ACC112 (cell line): ENCODE measurements around the gene FBF1.

Experiments used
- H2AFZ ChIP-seq: fragments of 200-600 bp; sonication (generic); one replicate; pipeline ENCODE4 v1.6.0; 2017; ENCODE audit warnings: antibody characterized with exemption, low read length; ENCODE audit not compliant: unreplicated experiment
- H3K27ac ChIP-seq: fragments of 200-600 bp; sonication (generic); 2 replicates; pipeline ENCODE4 v1.5.1; 2014; ENCODE audit warnings: low read depth, mild to moderate bottlenecking, antibody characterized with exemption, low read length, moderate library complexity
- H3K27me3 ChIP-seq: fragments of 200-600 bp; sonication (generic); 2 replicates; pipeline ENCODE4 v1.6.1; 2014; ENCODE audit warnings: mild to moderate bottlenecking, antibody characterized with exemption, low read length, moderate library complexity, mixed read lengths; ENCODE audit not compliant: insufficient read depth
- H3K36me3 ChIP-seq: fragments of 200-600 bp; sonication (generic); 2 replicates; pipeline ENCODE4 v1.6.1; 2016; ENCODE audit warnings: mild to moderate bottlenecking, antibody characterized with exemption, low read length, moderate library complexity, mixed read lengths; ENCODE audit not compliant: insufficient read depth
- H3K4me1 ChIP-seq: fragments of 200-600 bp; sonication (generic); one replicate; pipeline ENCODE4 v1.6.1; 2016; ENCODE audit warnings: low read length, mixed read lengths; ENCODE audit not compliant: insufficient read depth, unreplicated experiment, control insufficient read depth
- H3K4me3 ChIP-seq: fragments of 200-600 bp; sonication (generic); 2 replicates; pipeline ENCODE4 v1.5.1; 2014; ENCODE audit warnings: mild to moderate bottlenecking, low read depth, low read length
- H3K79me2 ChIP-seq: fragments of 200-600 bp; sonication (generic); one replicate; pipeline ENCODE4 v1.6.0; 2016; ENCODE audit warnings: low read length; ENCODE audit not compliant: control insufficient read depth, unreplicated experiment, insufficient read depth

Gene FBF1

DNA sequence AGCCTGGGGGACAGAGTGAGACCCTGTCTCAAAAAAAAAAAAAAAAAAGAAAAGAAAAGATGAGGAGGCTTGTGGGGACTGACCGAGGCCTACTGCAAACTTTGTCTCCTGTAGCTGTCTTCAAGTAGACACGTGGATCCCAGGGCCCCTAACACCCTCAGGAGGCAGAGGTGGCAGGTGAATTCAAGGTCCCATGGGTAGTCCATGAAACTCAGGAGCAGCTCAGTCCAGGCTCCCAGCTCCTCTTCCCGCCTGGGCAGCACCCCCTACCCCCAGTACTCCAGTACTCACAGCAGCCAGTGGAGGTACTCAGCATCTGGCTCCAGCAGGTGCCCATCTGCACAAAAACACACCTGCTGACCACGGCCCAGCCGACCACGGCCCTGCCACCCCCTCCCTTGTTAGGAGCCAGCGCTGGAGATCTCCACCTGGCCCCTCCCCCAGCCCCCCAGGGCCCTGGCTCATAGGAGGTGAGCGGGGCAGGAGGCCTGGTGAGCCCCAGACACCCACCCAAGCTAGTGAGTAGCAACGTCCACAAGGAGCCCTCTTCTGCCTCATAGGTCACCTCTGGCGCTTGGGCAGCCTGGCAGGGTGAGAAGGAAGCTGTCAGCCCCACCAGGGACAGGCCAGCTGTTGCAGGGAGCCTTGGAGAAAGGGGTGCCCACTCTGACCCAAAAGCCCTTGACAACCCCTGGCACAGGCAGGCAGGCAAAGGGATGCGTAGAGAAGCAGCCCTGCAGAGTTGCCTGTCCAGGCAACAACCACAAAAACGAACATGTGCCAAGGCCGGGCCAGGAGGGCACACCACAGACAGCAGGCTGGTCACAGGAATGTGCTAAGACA is 39.9 kb downstream of the FBF1 start:
- Histone ChIP-seq H3K4me1 (peaks cover 21% of the 10 kb centered on the region), H3K36me3 (peaks cover 8% of the 10 kb centered on the region; the same call in 1 of the 2 replicates)

DNA sequence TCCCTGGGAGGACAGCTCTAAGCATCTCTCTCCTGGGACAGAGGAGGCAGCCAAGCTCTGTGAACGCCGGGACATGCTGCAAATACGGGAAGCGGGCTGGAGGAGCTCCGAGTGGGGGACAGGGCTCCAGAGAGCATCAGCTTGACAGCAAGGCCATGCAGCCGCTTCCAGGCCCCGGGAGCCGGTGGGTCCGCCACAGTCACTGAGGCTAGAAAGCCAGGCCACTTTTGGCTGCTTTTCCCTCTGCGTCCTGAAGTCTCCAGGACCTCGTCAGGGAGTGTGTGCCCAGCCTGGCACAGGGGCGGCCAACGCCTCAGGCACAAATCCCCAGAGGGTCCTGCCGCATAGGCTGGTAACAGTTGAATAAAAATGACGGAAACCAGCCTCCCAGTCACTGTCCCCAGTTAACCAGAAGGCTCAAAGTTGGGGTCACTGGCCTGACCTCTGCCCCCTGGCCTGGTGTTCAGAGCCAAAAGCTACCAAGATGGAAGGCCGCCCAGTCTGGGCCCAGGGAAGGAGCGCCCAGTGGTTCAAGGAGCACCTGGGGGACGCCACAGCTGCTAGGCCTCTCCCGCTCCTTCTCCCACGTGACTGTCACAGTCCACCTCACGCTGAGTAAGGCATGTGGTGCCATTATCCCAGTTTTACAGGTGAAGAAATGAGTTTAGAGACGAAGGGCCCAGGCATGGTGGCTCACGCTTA is 40.9 kb downstream of the FBF1 start:
- Histone ChIP-seq H2AFZ (no peak overlapping the region), H3K4me1 (peaks cover 21% of the 10 kb centered on the region), H3K79me2 (peaks cover 17% of the 10 kb centered on the region), H3K4me3 (no peak overlapping the region), H3K36me3 (peaks cover 8% of the 10 kb centered on the region; the same call in 1 of the 2 replicates), H3K27ac (no peak overlapping the region), H3K27me3 (no peaks in the 10 kb centered on the region)

More for the DNA sequence above, 39.9 kb downstream of the FBF1 start:
- no peak overlapping the region for H3K27ac ChIP-seq
- H3K4me3 ChIP-seq = no peak overlapping the region
- H2AFZ ChIP-seq = no peak overlapping the region
- no peaks in the 10 kb centered on the region for H3K27me3 ChIP-seq
- peaks cover 7% of the 10 kb centered on the region for H3K79me2 ChIP-seq

DNA sequence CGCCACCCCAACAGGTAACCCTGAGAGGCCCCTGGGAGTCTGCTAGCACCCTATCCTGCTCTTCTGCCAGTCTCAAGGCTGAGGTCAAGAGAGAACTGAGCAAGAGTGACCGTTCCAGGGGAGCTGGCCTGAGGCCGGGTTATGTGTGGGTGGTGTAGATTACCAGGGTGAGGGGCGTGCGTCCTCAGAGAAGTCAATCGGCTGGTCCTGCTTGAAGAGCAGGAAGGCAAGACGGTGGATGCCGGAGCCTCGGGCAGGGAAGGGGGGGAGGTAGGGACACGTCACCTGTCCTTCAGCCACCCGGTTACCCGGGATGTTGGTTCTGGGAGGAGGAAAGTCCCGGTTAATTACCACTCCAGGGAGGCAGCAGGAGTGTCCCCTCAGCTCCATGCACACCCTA is 41.5 kb downstream of the FBF1 start:
- Histone ChIP-seq H3K4me3 (no peak overlapping the region), H2AFZ (no peak overlapping the region), H3K4me1 (peaks cover 21% of the 10 kb centered on the region), H3K36me3 (peaks cover 8% of the 10 kb centered on the region; the same call in 1 of the 2 replicates), H3K79me2 (peaks cover 21% of the 10 kb centered on the region), H3K27me3 (no peaks in the 10 kb centered on the region), H3K27ac (no peak overlapping the region)

DNA sequence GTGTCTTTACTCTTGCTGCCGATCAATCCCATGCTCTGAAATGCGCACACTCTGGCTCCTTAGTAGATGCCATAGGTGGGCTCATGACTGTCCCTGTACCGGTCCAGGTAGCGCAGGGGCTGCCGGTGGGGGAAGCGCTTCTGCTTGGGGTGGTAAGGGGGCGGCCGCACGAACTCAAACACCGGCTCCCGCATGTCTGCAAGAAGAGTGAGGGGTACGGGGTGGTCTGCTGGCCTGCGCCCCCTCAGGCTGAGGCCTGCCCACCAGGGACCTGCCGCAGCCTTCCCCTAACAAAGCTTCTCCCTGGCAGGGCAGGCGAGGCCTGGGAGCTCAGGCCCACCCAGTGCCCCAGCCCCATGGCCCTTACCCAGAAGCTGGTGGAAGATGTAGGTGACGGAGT is 42.1 kb downstream of the FBF1 start:
- H3K4me3 ChIP-seq = no peak overlapping the region
- H3K4me1 ChIP-seq = peaks cover 20% of the 10 kb centered on the region
- H3K36me3 ChIP-seq = peaks cover 8% of the 10 kb centered on the region; the same call in 1 of the 2 replicates
- H2AFZ ChIP-seq = no peak overlapping the region
- H3K79me2 ChIP-seq = peaks cover 18% of the 10 kb centered on the region
- H3K27me3 ChIP-seq = no peaks in the 10 kb centered on the region
- no peak overlapping the region for H3K27ac ChIP-seq

DNA sequence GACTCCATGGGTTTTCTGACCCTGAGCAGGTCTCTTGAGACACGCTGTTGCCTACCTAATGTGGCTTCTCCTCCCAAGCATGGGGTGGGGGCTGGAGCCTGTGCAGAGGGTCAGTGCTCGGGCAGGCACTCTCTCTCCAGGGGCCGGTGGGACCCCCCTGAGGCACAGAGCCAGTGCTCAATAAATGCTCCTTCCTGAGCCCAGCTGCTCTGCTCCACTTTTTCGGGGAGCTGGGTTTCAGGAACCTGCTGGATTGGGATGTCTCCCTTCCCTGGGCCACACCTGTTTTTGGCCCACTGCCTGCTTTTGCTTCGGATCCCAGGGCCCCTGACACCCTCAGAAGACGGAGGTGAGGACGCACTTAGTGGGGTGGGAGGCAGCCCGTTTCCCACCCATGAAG is 42.8 kb downstream of the FBF1 start:
- Histone ChIP-seq H3K36me3 (peaks cover 8% of the 10 kb centered on the region; the same call in 1 of the 2 replicates), H3K4me1 (peaks cover 13% of the 10 kb centered on the region)

DNA sequence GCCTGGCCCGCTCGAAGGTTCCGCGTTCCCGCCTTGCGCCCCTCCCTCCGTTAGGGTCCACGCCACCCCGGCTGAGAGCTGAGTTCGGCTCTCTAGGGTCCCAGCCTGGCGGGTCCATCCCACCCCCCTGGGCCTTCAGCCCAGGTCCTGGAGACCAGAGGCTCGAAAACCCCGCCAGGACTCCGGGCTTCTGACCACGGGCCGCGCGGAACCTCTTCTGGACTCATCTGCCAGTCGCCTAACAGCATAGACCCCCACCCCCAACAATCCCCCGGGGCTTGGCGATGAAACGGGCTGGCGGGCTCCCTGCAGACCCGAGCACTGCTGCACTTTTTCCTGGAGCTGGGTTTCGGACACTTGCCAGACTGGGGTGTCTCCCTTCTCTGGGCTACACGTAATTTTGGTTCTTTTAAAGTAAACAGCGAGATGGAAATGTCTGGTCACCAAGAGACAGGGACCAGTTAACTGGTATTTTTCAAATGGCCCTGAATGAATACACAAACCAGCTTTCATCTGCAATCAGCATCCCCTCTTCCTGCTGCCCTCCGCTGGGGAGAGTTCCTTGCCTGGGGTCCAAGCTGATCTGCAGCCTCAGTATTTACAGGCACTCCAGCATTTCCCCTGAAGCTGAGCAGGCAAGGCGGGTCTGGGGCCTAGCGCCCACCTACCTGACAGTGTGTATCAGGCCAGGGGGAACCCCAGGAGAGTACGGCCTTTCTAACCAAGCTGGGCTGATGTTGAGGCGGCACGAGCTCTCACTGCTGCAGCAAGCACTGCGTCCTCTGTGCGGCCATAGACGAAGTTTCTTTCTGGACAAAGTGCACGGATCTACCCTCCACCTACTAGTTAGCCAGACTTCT is 43.5 kb downstream of the FBF1 start:
- peak overlapping the region; percentile 89 for H3K4me3 ChIP-seq

More for the DNA sequence above, 42.8 kb downstream of the FBF1 start:
- no peaks in the 10 kb centered on the region for H3K27me3 ChIP-seq
- no peak overlapping the region for H2AFZ ChIP-seq
- peaks cover 17% of the 10 kb centered on the region for H3K79me2 ChIP-seq
- H3K27ac ChIP-seq = no peak overlapping the region
- no peak overlapping the region for H3K4me3 ChIP-seq

DNA sequence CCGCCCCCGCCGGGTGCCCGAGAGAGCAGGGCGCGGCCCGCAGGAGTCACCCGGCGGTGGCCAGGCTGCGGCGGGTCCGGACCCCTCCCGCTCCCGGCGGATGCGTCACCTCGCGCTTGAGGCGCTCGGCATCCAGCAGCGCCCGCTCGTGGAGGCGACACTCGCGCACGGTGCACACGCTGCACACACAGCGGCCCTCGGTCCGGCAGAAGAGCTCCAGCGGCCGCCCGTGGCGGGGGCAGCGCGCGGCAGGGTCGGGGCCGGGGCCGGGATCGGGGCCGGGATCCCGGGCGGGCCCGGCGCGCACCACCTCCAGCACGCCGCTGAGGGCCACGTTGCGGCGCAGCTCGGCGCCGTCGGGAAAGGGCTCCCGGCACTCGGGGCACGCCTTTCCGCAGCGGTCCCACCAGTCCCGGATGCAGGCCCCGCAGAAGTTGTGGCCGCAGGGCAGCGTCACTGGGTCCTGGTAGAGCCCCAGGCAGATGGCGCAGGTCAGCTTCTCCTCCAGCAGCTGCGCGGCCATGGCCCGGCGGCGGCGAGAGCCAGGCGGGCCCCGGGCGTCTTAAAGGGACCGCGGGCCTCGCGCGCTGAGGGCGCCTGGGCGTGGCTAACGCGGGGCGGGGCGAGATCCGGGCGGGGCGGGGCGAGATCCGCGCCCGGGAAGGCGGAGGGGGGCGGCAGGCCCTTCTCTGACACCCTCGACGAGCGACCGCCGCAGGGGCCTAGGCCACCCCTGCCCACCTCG is 44.3 kb downstream of the FBF1 start, which contains the start of gene TRIM65:
Gene TRIM65 (minus strand): TSS at position 537 of the 745 bp plus-strand sequence. CDS start 14 bp downstream, at position 523.
- H3K79me2 ChIP-seq = peaks cover 17% of the 10 kb centered on the region
- H2AFZ ChIP-seq = peak within 1 kb of the TSS; percentile 80
- H3K4me1 ChIP-seq = peaks cover 5% of the 10 kb centered on the region
- H3K27me3 ChIP-seq = no peaks in the 10 kb centered on the region
- peaks cover 6% of the 10 kb centered on the region; the same call in 1 of the 2 replicates for H3K36me3 ChIP-seq
- peak within 1 kb of the TSS; percentile 62; the same call in 1 of the 2 replicates for H3K27ac ChIP-seq
- peak within 1 kb of the TSS; percentile 89 for H3K4me3 ChIP-seq

More for the DNA sequence above, 43.5 kb downstream of the FBF1 start:
- Histone ChIP-seq H3K4me1 (peaks cover 6% of the 10 kb centered on the region), H3K36me3 (peaks cover 8% of the 10 kb centered on the region; the same call in 1 of the 2 replicates), H2AFZ (no peak overlapping the region), H3K27ac (no peak overlapping the region), H3K79me2 (peaks cover 17% of the 10 kb centered on the region), H3K27me3 (no peaks in the 10 kb centered on the region)

DNA sequence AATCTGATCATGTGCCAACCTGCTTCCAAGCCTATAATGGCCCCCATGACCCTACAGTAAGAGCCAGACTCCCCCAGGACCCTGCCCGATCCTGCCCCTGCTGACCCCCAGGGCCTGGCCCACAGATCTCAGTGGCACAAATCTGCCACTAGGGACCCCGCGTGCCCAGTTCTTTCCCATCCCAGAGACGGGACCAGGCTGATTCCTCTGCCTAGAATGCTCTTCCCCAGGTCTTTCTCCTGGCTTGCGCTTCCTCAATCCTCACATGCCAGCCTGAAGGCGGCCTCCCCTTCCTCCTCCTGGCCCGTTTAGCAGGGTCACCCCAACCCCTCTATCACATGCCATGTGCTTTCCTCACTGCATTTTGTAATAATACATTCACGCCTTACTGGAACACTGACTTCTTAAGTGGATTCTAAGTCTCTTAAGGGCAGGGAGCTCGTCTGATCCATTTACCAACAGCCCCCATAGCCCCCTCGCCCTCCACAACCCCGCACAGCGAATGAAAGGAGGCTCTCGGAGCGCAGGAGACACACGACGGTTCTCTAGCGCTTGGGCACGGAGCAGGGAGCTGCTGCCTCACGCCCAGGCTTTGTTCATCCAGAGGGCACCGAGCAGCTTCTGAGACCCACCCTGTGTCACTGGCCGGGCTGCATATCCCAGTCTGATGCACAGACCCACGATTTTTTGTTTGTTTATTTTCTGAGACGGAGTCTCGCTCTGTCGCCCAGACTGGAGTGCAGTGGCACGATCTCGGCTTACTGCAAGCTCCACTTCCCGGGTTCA is 45.3 kb downstream of the FBF1 start:
- Histone ChIP-seq H3K27me3 (no peaks in the 10 kb centered on the region), H3K79me2 (peaks cover 17% of the 10 kb centered on the region), H2AFZ (no peak overlapping the region), H3K27ac (no peak overlapping the region; the same call in 1 of the 2 replicates), H3K36me3 (no peaks in the 10 kb centered on the region; the same call in 1 of the 2 replicates), H3K4me1 (peaks cover 5% of the 10 kb centered on the region), H3K4me3 (peak overlapping the region; percentile 89)

DNA sequence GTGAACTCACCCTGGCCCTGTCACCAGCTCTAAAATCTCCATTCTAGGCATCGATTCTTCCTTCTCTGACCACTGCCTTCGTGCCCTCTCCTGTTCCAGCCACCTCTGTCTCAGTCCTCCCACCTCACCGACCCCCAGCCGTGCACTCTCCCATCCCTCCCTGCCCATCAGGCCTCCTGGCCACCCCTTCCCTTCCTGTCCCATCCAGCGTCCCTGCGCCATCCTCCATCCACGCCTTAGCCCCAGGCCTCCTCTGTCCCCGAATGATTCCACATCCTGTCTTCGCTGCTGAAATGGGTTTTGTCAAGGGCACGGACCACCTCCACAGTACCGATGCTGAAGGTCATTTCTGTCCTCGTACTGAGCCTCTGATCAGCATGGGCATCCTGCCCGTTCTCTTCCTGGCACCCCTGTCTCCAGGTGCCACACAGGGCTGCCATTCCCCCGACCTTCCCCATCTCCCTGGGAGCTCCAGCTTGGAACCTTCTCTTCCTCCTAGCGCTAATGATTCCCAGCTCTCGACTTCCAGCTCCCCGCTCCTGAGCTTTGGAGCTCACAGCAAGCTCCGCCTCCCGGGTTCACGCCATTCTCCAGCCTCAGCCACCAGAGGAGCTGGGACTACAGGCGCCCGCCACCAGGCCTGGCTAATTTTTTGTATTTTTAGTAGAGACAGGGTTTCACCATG is 46.7 kb downstream of the FBF1 start:
- no peak overlapping the region for H3K27ac ChIP-seq
- H3K4me1 ChIP-seq = peaks cover 5% of the 10 kb centered on the region

More for the DNA sequence above, 46.7 kb downstream of the FBF1 start:
- H3K79me2 ChIP-seq = peaks cover 17% of the 10 kb centered on the region
- H3K36me3 ChIP-seq = no peaks in the 10 kb centered on the region
- H3K4me3 ChIP-seq = no peak overlapping the region
- no peak overlapping the region for H2AFZ ChIP-seq
- no peaks in the 10 kb centered on the region for H3K27me3 ChIP-seq
